CD8-positive, alpha-beta memory T cell (primary cell): Measurements from ENCODE around the gene RPS25. TPM values are rescaled to one million over a fixed set of nuclear protein-coding genes. Genes with fewer than 3 reads are reported as not detected.
A peak's percentile ranks its signal among the peaks of the same experiment; 100 is the strongest.
"Not testable (repeated sequence)": the region's sequence is repeated elsewhere in the genome, so short reads cannot be mapped to it uniquely, and the experiment has no call there.

Experiments used
- CTCF ChIA-PET: fragments of 350-600 bp; sonication (Branson Sonifier 250); formaldehyde crosslinking; loops from one replicate; lab custom pipeline; 2021; ENCODE audit warnings: antibody characterized with exemption; lab: Charles Lee
- POLR2A ChIA-PET: fragments of 350-600 bp; sonication (Branson Sonifier 250); formaldehyde crosslinking; loops from one replicate; lab custom pipeline; 2021; ENCODE audit warnings: antibody characterized with exemption; lab: Charles Lee
- DNase-seq, 5 donors: peaks; one replicate each; pipeline versions ENCODE4 v3.0.0 to v3.0.0-alpha.2; 2020 to 2022; ENCODE audit warnings: mixed read lengths in 1 of 5
- H3K27ac ChIP-seq: one replicate; pipeline ENCODE4 v1.7.0; 2013; ENCODE audit warnings: low read depth, mild to moderate bottlenecking, low read length, moderate library complexity
- H3K27me3 ChIP-seq: 2 replicates; pipeline ENCODE4 v1.7.0; 2013; ENCODE audit warnings: low read length, mild to moderate bottlenecking; ENCODE audit not compliant: insufficient read depth, poor library complexity, severe bottlenecking
- H3K36me3 ChIP-seq: 2 replicates; pipeline ENCODE4 v1.7.0; 2013; ENCODE audit warnings: mild to moderate bottlenecking, low read length, moderate library complexity; ENCODE audit not compliant: insufficient read depth
- H3K4me1 ChIP-seq: 2 replicates; pipeline ENCODE4 v1.7.0; 2013; ENCODE audit warnings: mild to moderate bottlenecking, low read length, moderate library complexity; ENCODE audit not compliant: insufficient read depth
- H3K4me3 ChIP-seq: 2 replicates; pipeline ENCODE4 v1.7.0; 2013; ENCODE audit warnings: mild to moderate bottlenecking, low read length
- H3K9me3 ChIP-seq: 2 replicates; pipeline ENCODE4 v1.7.0; 2013; ENCODE audit warnings: mild to moderate bottlenecking, low read length
- H3K27ac Mint-ChIP-seq, 8 donors: one replicate each; pipeline ENCODE4 v1.8.0; 2020 to 2021; ENCODE audit warnings: mixed read lengths in 8 of 8, mild to moderate bottlenecking in 6 of 8, inconsistent platforms in 3 of 8, moderate library complexity in 3 of 8
- H3K27me3 Mint-ChIP-seq, 2 donors: one replicate each; pipeline ENCODE4 v1.8.0; 2020 to 2021; ENCODE audit warnings: mixed read lengths in 2 of 2, mild to moderate bottlenecking in 1 of 2, moderate library complexity in 1 of 2
- H3K36me3 Mint-ChIP-seq, 3 donors: one replicate each; pipeline ENCODE4 v1.8.0; 2020 to 2021; ENCODE audit warnings: mixed read lengths in 3 of 3, inconsistent platforms in 1 of 3, mild to moderate bottlenecking in 1 of 3
- H3K4me1 Mint-ChIP-seq, 3 donors: one replicate each; pipeline ENCODE4 v1.8.0; 2020 to 2021; ENCODE audit warnings: mixed read lengths in 3 of 3, inconsistent platforms in 1 of 3, mild to moderate bottlenecking in 1 of 3
- H3K4me3 Mint-ChIP-seq, 7 donors: one replicate each; pipeline ENCODE4 v1.8.0; 2020 to 2021; ENCODE audit warnings: mixed read lengths in 7 of 7, mild to moderate bottlenecking in 6 of 7, moderate library complexity in 4 of 7, inconsistent platforms in 2 of 7
- H3K9me3 Mint-ChIP-seq, 5 donors: one replicate each; pipeline ENCODE4 v1.8.0; 2020 to 2022; ENCODE audit warnings: mixed read lengths in 5 of 5, mild to moderate bottlenecking in 3 of 5, moderate library complexity in 2 of 5, inconsistent platforms in 1 of 5
- polyA plus RNA-seq: library from polyadenylated mRNA; unstranded; fragments of 300-500 nt; fragmentation: Illumina TruSeq; gene quantifications from one replicate; pipeline ENCODE4 v1.2.3, GENCODE V29; 2021
- total RNA-seq, 2 experiments: library from RNA; stranded (reverse); gene quantifications; one replicate each; pipeline ENCODE4 v1.2.3, GENCODE V29; 2021

The RPS25 gene
- total and polyA plus RNA-seq, 3 experiments from 2014 or later, result 1,415 to 4,526 (median 1,447) TPM

DNA sequence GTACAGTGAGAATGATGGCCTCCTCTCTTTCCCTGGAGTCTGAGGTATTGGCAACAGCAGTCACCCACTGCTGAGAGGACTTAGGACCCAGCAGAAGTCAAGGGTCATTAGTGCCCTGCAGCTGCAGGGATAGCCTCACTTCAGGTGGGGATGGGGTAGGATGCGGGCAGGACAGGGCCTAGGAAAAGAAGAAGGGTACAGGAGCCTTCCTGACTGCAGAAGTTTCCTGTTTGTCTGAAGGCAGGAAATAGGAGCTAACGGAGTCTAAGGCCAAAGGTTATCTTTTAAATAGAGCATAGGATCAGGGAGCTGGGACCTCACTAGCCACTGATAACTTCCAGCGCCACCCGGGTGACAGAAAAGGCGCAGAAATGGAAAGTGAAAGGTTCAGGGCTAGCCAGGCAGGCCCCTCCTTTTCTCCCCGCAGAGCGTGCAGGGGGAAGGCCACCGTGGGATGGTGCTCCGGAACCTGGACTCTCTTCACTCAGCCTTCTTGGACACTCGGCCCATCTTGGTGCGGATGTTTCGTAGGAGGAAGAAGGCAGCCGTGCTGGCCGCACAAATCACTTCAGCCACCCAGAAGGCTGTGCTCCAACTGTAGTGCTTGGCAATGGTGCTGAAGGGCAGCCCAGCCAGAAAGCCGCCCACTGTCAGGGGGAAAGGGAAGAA, 6.4 kb upstream of the RPS25 start:
- peaks cover 30% of the 10 kb centered on the region for H3K36me3 ChIP-seq
- H3K9me3 ChIP-seq, result no peaks in the 10 kb centered on the region
- no peak overlapping the region for H3K4me3 ChIP-seq
- no peaks in the 10 kb centered on the region for H3K27me3 ChIP-seq
- no peaks in the 10 kb centered on the region for H3K9me3 Mint-ChIP-seq
- peak overlapping the region in 1 of 7 donors; percentile 31 for H3K4me3 Mint-ChIP-seq
- H3K4me1 ChIP-seq, result peaks cover 40% of the 10 kb centered on the region
- peaks cover 5 to 66% (median 13%) of the 10 kb centered on the region in 3 donors for H3K36me3 Mint-ChIP-seq
- POLR2A ChIA-PET, result no interaction called here
- peak overlapping the region in 7 of 8 donors; percentile 22 to 85 (median 70) for H3K27ac Mint-ChIP-seq
- peaks cover 40 to 57% (median 48%) of the 10 kb centered on the region in 3 donors for H3K4me1 Mint-ChIP-seq
- H3K27ac ChIP-seq, result no peak overlapping the region
- H3K27me3 Mint-ChIP-seq, result no peaks in the 10 kb centered on the region
- CTCF ChIA-PET, result no interaction called here
- no peak for DNase-seq

DNA sequence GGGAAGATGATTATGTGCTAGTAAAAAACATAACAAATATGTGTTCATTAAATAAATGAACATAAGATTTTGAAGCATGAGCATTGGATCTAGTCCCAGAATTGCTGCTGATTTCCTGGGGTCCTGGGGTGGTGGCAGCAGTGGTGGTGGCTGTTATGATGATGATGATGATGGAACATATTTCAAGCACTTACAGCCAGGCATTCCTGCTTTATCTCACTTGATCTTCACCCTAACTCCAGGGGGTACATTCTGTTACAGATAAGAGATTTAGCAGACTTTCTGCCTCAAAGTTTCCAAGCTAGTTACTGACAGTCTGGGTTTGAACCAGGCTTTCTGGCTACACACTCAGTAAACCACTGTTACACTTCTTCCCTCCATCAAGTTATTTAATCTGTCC, 5.6 kb upstream of the RPS25 start:
- H3K27me3 Mint-ChIP-seq, result no peaks in the 10 kb centered on the region
- H3K27ac Mint-ChIP-seq, result peak overlapping the region; percentile 1 to 94 (median 32)
- Histone ChIP-seq H3K4me3 (no peak overlapping the region), H3K27ac (no peak overlapping the region), H3K9me3 (no peaks in the 10 kb centered on the region), H3K4me1 (peaks cover 34% of the 10 kb centered on the region), H3K27me3 (no peaks in the 10 kb centered on the region), H3K36me3 (peaks cover 30% of the 10 kb centered on the region)
- no peaks in the 10 kb centered on the region for H3K9me3 Mint-ChIP-seq
- H3K36me3 Mint-ChIP-seq, result peaks cover 5 to 70% (median 13%) of the 10 kb centered on the region in 3 donors
- DNase-seq, result no peak
- H3K4me1 Mint-ChIP-seq, result peaks cover 34 to 54% (median 48%) of the 10 kb centered on the region in 3 donors
- ChIA-PET POLR2A (no interaction called here), CTCF (interaction anchor here (1.2 kb wide), 2 partner anchors 44 to 182 kb away, joined by 3 to 5 read pairs; partner anchors contain the start of genes CBL and VPS11)
- peak overlapping the region in 1 of 7 donors; percentile 31 for H3K4me3 Mint-ChIP-seq

DNA sequence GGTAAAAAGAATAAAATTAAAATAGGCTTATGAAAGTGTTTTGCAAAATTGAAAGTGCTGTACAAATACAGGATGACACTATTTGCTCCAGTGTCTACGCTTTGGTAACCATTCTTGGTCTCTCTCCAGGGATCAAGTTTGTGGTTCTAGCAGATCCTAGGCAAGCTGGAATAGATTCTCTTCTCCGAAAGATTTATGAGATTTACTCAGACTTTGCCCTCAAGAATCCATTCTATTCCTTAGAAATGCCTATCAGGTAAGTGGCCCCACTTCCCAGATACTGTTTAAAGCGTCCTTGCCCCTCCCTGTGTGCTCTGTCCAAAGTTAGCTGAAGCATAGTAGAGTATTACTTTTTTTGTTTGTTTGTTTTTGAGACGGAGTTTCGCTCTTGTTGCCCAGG, 3.5 kb upstream of the RPS25 start:
- Histone ChIP-seq H3K36me3 (peaks cover 31% of the 10 kb centered on the region), H3K27me3 (no peaks in the 10 kb centered on the region), H3K9me3 (no peaks in the 10 kb centered on the region), H3K27ac (no peak overlapping the region), H3K4me1 (peaks cover 44% of the 10 kb centered on the region), H3K4me3 (no peak overlapping the region)
- ChIA-PET POLR2A (no interaction called here), CTCF (interaction anchor here (1.4 kb wide), 1 partner anchor 9 kb away, joined by 4 read pairs; the partner anchor contains the start of gene SLC37A4)
- Mint-ChIP-seq H3K36me3 (peaks cover 5 to 84% (median 13%) of the 10 kb centered on the region in 3 donors), H3K4me1 (peaks cover 41 to 68% (median 60%) of the 10 kb centered on the region in 3 donors), H3K9me3 (no peaks in the 10 kb centered on the region), H3K27me3 (peaks cover 0 to 2% of the 10 kb centered on the region in 2 donors), H3K27ac (peak overlapping the region in 7 of 8 donors; percentile 23 to 88 (median 59)), H3K4me3 (peak overlapping the region in 5 of 7 donors; percentile 20 to 79 (median 50))
- no peak for DNase-seq

DNA sequence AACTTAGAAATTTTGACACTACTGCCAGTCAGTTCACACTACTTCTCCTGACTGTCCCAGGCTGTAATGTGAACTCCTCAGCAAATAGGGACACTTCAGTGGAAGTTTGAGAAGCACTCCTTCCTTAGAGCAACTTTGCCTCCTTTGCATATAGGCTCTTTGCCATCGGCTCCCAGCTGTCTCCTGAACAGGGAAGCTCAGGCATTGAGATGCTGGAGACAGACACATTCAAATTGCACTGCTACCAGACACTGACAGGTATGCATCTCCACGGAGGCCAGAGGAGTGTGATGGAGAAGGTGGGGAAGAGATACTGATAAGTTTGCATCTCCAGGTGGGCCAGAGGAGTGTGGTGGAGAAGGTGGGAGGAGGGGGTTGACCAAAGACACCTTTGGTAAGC, 1.9 kb upstream of the RPS25 start:
- Histone ChIP-seq H3K4me3 (peak overlapping the region; percentile 15), H3K9me3 (no peaks in the 10 kb centered on the region), H3K27me3 (no peaks in the 10 kb centered on the region), H3K27ac (no peak overlapping the region), H3K36me3 (peaks cover 46% of the 10 kb centered on the region), H3K4me1 (peaks cover 54% of the 10 kb centered on the region)
- no peak for DNase-seq
- H3K27ac Mint-ChIP-seq, result peak overlapping the region; percentile 24 to 100 (median 100)
- peaks cover 12 to 87% (median 12%) of the 10 kb centered on the region in 3 donors for H3K36me3 Mint-ChIP-seq
- ChIA-PET POLR2A (interaction anchor here (2.1 to 2.9 kb wide), 2 partner anchors 10 to 37 kb away, joined by 10 read pairs; partner anchors contain the start of genes HYOU1 and SLC37A4), CTCF (interaction anchor here (1.3 to 2.9 kb wide), 3 partner anchors 12 to 31 kb away, joined by 3 to 11 read pairs (median 8); partner anchors contain the start of gene CENATAC)
- peaks cover 46 to 84% (median 70%) of the 10 kb centered on the region in 3 donors for H3K4me1 Mint-ChIP-seq
- H3K9me3 Mint-ChIP-seq, result no peaks in the 10 kb centered on the region
- peak overlapping the region; percentile 97 to 100 (median 99) for H3K4me3 Mint-ChIP-seq
- peaks cover 0 to 2% of the 10 kb centered on the region in 2 donors for H3K27me3 Mint-ChIP-seq

DNA sequence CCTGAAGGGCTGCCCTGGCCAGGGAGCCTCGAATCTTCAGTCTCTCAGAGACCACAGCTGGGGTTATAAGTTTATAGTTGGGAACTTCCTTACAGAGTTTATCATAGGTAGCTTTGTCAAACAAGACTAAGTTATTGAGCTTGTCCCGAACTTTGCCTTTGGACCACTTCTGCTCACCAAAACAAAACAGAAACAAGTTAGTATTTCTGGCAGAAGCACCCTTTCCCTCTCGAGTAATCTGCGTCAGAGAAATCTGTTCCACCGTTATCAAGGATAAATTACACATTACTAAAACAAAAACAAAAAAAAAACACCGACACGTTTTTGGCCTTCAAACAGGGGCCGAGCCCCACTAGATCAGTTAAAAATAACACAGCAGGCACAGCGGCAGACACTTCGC, 766 bp downstream of the RPS25 start:
- CTCF ChIA-PET, H3K27me3 Mint-ChIP-seq: not testable (repeated sequence)
- H3K36me3 ChIP-seq, result peaks cover 49% of the 10 kb centered on the region

DNA sequence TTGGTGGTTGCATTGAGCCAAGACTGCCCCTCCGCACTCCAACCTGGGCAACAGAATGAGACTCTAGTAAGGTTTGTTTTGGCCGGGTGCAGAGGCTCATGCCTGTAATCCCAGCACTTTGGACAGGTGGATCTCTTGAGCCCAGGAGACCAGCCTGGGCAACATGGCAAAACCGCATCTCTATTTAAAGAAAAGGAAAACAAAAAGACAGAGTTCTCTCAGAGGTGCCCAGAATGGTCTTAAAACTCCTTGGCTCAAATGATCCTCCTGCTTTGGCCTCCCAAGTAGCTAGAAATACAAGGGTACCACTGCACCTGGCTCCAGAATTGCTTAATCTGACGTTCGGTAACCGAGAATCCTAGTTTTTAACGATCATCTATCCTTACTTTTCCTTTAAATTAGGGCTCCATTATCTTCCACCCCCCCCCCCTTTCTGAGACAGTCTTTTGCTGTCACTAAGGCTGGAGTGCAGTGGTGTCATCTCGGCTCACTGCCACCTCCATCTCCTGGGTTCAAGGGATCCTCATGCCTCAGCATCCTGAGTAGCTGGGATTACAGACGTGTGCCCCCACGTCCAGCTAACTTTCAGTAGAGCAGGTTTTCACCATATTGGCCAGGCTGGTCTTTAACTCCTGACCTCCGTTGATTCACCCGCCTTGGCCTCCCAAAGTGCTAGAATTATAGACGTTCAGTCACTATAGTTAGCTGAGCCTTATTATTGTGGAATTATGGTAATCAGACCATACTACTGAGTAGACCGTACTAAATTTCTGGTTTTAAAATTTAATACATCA, 1.7 kb downstream of the RPS25 start:
- Mint-ChIP-seq H3K9me3 (no peaks in the 10 kb centered on the region), H3K27ac (peak overlapping the region; percentile 50 to 100 (median 98)), H3K27me3 (peaks cover 0 to 2% of the 10 kb centered on the region in 2 donors), H3K4me3 (peak overlapping the region in 6 of 7 donors; percentile 32 to 99 (median 86)), H3K36me3 (peaks cover 9 to 82% (median 17%) of the 10 kb centered on the region in 3 donors), H3K4me1 (peaks cover 32 to 60% (median 53%) of the 10 kb centered on the region in 3 donors)
- H3K4me3 ChIP-seq, result no peak overlapping the region
- peak overlapping the region; percentile 94 for H3K27ac ChIP-seq
- H3K27me3 ChIP-seq, result no peaks in the 10 kb centered on the region
- peaks cover 52% of the 10 kb centered on the region for H3K36me3 ChIP-seq
- ChIA-PET POLR2A (interaction anchor here (0.6 to 1.4 kb wide), 6 partner anchors 14 to 201 kb away, joined by 3 to 12 read pairs (median 3); no protein-coding TSS in a partner anchor), CTCF (interaction anchor here (1.9 kb wide), 1 partner anchor 19 kb away, joined by 8 read pairs; the partner anchor contains the start of gene CENATAC)
- peaks cover 35% of the 10 kb centered on the region for H3K4me1 ChIP-seq
- DNase-seq, result no peak
- H3K9me3 ChIP-seq, result no peaks in the 10 kb centered on the region

More for the DNA sequence above, 766 bp downstream of the RPS25 start:
- peak overlapping the region; percentile 94 for H3K27ac ChIP-seq
- H3K27me3 ChIP-seq, H3K9me3 Mint-ChIP-seq, H3K9me3 ChIP-seq: not testable (repeated sequence)
- H3K4me3 ChIP-seq, result peak overlapping the region; percentile 83
- peak overlapping the region; percentile 97 to 100 (median 99) for H3K4me3 Mint-ChIP-seq
- H3K36me3 Mint-ChIP-seq, result peaks cover 7 to 83% (median 18%) of the 10 kb centered on the region in 3 donors
- DNase-seq, result peak in 1 of 5 donors; percentile 10
- POLR2A ChIA-PET, result interaction anchor here (0.6 to 1.9 kb wide), 4 partner anchors 29 to 179 kb away, joined by 4 to 8 read pairs (median 5); partner anchors contain the start of gene C2CD2L
- peak overlapping the region; percentile 97 to 100 (median 100) for H3K27ac Mint-ChIP-seq
- H3K4me1 ChIP-seq, result peaks cover 39% of the 10 kb centered on the region
- peaks cover 36 to 68% (median 55%) of the 10 kb centered on the region in 3 donors for H3K4me1 Mint-ChIP-seq

DNA sequence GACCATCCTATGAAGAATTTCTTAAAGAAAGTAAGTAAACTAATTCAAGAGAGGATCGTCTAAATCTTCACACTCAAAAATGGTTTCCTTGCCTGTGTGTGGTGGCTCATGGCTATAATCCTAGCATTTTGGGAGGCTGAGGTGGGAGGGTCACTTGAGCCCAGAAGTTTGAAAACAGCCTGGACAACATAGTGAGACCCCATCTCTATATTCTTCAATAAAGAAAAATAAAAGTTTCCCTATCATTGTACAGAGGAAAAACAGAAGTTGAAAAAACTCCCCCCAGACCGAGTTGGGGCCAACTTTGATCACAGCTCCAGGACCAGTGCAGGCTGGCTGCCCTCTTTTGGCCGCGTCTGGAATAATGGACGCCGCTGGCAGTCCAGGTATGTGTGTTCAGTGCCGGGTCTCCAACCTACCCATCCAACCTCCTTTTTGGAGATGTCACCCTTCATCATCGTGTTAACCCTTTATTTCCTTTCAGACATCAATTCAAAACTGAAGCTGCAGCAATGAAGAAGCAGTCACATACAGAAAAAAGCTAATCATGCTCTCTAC, 3.0 kb downstream of the RPS25 start:
- Histone ChIP-seq H3K9me3 (no peaks in the 10 kb centered on the region), H3K27me3 (no peaks in the 10 kb centered on the region), H3K27ac (no peak overlapping the region), H3K4me1 (peaks cover 28% of the 10 kb centered on the region), H3K4me3 (no peak overlapping the region), H3K36me3 (peaks cover 54% of the 10 kb centered on the region)
- Mint-ChIP-seq H3K4me1 (peaks cover 26 to 50% (median 45%) of the 10 kb centered on the region in 3 donors), H3K9me3 (no peaks in the 10 kb centered on the region), H3K4me3 (peak overlapping the region in 3 of 7 donors; percentile 15 to 73 (median 19)), H3K27ac (peak overlapping the region in 7 of 8 donors; percentile 52 to 100 (median 72)), H3K27me3 (peaks cover 0 to 2% of the 10 kb centered on the region in 2 donors), H3K36me3 (peaks cover 15 to 83% (median 16%) of the 10 kb centered on the region in 3 donors)
- ChIA-PET CTCF (interaction anchor here (1.0 to 1.9 kb wide), 2 partner anchors 17 to 19 kb away, joined by 4 to 8 read pairs; partner anchors contain the start of gene CENATAC), POLR2A (interaction anchor here (0.6 to 1.4 kb wide), 5 partner anchors 15 to 87 kb away, joined by 3 to 8 read pairs (median 3); partner anchors contain the start of gene HYOU1)
- DNase-seq, result no peak
